ENCODE results near the gene CCSER1.

CCSER1 gene

DNA sequence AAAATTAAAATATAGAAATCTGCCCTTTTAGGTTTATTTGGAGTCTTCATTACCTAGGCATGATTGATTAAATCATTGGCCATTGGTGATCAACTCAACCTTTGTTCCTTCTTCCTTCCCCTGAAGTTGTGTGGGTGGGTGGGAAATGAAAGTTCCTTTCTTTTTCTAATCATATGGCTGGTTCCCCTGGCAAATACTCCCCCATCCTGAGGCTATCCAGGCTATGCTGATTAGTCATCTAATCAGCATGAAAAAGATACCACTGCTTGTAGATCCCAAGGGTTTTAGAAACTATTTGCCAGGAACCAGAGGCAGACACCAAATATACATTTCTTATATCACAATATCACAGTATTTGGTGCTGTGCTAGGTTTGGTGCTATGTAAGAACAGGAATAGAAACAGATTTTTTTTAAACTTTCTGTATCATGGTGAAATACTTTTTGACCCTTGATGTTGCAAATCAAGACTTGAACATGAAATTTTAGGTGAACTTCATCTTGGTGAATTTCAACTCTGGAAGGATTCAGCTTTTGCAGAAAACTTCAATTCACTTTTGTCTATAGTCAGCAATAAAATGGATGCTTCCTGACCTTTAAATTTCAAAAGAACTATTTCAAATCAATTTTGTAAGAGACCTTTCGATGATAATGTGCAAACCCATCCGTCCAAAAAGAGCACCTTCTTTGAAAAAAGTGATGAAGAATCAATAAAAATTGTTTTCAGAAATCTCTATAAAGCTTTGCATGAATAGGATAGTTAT lies 71.1 kb downstream of the CCSER1 start:
- no peak for DNase-seq

GRCh38 chr4:90207887-90208454 lies 80.8 kb downstream of the CCSER1 start:
- DNase-seq, result no peak

DNA sequence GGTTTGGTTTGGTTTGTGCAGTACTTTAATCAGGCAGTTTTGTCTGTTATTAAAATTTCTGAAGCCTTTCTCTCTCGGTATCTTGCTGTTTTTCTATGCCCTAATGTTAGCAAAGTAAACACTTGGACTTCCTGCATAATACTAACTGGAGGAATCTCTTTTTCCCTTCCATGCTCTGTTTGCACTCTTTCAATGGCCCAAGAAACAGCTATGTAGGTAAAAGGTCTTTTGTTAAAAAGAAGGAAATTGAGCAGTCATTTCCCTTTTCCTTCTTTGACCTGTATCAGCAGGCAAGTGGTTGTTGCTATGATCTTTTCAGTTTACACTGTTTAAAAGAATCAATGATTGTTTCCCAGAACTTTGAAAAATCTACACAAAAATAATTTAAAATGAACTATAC lies 82.7 kb downstream of the CCSER1 start:
- DNase-seq, result no peak

- no peak for DNase-seq
Observed at GRCh38 chr4:90211174-90211573, 84.0 kb downstream of the CCSER1 start.

- DNase-seq, result no peak
Observed at GRCh38 chr4:90215286-90215685, 88.1 kb downstream of the CCSER1 start.

DNA sequence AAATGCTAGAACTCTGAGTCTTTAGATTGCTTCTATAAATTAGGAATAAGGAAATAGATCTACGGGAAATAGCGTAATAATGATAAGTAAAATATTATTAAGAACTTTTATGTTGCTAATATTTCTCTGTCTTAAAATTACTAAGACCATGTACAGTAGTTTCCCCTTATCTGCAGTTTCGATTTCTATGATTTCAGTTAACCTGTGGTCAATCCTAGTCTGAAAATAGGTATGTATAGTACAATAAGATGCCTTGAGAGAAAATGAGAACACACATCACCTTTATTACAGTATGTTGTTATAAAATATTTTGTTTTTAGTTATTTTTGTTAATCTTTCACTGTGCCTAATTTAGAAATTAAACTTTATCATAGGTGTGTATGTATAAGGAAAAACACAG lies 92.6 kb downstream of the CCSER1 start:
- no peak for DNase-seq

- DNase-seq, result no peak
Observed at GRCh38 chr4:90220459-90220858, 93.3 kb downstream of the CCSER1 start.

- no peak for DNase-seq
Observed at GRCh38 chr4:90226734-90227133, 99.5 kb downstream of the CCSER1 start.

GRCh38 chr4:90227177-90227576 lies 100.0 kb downstream of the CCSER1 start:
- DNase-seq, result no peak

DNA sequence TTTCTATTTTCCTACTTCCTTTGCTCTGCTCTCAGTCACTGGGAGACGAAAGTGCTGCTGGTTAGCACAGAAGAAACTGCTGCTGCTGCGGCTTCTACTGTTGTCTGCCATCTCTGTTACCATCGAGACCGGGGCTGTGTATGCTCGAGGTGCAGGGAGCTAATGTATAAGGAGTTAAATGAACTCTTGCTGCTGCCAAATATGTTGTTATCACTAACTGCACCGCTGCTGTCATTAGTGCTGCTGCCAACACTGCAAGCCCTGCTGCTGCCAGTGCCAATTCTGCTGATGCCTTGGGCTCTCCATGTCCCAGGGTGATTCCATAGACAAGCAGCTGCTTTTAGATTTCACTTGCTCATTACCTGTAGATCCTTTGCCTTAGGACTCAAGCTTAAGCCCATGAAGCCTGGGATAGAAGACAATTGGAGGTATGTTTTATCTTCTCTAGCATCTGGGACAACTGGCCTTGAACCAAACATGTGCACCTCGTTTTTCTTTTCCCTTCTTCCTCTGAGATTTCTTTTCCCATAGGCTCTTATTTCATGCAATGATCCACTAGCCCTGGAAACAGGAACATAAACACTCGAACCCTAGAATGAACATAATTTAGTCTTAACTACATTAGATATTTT lies 107.8 kb downstream of the CCSER1 start:
- no peak for DNase-seq

DNA sequence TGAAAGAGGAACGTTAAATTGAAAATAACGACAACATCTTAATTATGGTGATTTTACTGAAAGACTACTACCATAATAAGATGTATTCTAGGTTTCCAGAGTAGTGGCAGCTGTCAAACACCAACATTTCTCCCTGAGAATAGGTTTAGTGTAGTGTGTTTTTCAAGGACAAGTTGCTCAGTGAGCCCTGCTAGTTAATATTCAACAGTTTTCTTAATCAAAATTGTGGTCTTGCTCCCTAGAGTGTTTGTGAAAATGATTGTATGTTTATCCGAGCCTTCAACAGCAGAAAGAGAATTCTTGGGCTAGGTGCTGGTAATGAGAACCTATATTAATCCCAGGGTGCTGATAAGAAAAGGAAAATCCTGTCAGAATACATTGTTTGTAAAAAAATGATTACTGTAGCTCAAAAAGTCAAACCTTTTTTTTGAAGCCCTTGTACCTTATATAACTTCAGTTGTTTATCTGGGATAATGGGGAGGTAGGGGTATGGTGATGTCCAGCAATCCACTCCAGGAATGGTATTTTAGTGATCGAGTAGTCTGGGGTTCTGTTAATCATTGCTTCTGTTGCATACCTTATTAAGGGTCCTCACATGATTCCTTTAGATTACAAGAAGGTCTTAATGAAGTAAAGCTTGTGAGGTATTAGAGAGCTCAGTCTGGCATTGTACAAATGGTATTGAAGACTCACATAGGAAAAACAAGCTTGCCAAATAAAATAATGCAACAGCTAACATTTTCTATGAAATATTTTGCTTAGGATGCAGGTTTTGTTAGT lies 110.7 kb downstream of the CCSER1 start:
- DNase-seq, result no peak

DNA sequence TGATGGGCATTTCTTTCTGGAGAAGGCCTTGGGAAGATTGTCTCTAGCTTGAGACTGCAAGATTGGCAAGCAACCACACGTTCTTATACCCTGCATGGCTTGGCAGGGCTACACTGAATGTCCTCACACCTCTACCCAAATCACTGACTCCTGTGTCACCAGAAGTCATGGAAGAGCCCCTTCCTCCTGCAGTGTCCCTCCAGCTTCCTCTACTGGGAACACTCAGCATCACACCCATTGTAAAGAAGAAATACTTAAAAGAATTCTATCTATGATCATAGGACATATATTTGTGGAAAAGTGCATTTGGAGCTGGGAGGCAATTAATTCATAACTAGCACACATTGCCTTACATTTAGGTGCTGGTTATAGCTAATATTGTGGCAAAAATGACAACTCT lies 113.1 kb downstream of the CCSER1 start:
- DNase-seq, result no peak

DNA sequence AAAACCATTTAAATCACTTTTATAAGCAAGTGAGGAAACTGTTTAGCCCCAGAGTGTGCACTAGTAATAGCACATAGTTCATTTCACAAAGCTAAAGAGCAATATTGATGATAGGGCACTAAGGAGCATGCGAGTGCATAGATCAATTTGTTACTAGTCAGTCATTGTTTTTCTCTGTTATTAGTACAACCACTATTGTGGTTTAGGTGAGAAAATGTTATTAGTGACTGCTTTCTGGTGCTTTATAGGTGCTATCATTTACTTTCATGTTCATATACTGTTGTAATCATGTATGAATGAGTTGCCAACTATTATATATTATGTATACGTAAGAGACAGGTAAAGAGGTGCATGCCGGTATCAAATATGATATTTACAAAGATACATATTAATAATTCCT lies 113.8 kb downstream of the CCSER1 start:
- no peak for DNase-seq

DNA sequence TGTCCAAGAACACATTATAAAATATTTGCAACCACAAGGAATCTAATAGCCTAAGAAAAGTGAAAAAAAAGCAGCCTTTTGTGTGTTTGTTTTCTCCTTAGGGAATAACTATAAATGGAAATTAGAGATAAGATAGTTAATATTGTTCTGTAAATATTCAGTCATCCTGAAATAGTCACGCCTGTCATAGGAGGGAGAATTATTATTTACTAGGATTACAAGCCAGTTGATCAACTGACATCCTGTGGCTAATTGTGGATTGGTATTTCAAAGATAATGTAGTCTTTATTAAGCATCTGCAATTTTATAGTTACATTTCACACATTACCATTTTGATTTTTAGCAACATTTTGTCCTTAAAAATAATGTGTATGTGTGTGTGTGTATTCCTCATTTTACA lies 118.6 kb downstream of the CCSER1 start:
- no peak for DNase-seq

DNA sequence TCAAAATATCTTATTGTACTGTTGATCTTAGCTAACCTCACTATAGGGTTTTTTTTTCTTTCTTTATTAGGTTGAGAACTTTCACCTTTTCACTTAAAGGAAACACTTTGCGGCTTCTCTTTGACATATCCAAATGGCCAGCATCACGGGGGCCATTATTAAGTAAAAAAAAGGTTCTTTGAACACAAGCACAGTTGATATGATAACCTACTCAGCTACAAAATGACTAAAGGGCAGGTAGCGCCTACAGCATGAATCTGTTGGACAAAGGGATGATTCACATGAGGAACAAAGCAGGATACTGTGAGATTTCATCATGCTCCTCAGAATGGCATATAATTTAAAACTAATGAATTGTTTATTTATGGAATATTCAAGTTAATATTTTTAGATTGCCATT lies 119.6 kb downstream of the CCSER1 start:
- no peak for DNase-seq

DNA sequence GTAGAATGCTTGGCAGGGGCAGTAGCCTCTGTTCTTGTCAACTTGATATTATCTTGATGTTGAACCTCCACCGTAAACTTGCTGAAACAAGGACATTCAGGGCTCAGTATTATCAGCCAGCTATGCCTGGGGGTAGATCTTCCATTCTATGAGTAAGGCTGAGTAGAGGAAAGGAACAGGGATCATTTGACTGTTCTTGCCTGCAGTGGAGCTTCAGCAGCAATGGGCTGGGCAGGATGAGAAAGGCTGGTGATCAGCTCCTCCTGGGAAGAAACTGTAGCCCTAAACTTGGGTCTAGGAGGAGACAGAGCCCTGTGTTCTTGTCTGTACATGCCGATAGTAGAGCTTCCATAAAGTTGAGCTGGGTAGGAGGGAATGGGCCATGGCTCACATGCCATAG lies 127.2 kb downstream of the CCSER1 start:
- DNase-seq, result no peak

- no peak for DNase-seq
Observed at GRCh38 chr4:90274175-90274574, 147.0 kb downstream of the CCSER1 start.

DNA sequence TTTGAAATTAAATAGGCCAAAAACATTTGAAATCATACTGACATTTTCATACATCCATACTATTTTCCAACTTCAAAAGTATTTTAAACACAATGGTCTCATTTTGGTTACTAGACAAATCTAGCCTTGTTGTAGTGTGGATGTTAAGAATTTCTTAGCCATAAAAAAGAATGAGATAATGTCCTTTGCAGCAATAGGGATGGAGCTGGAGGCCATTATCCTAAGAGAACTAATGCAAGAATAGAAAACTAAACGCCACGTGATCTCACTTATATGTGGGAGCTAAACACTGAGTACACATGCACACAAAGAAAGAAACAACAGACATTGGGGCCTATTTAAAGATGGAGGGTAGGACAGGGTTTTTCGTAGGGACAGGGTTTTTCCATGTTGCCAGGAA lies 153.8 kb downstream of the CCSER1 start:
- no peak for DNase-seq

GRCh38 chr4:90281541-90282355 lies 154.6 kb downstream of the CCSER1 start:
- DNase-seq, result no peak

GRCh38 chr4:90290345-90290744 lies 163.2 kb downstream of the CCSER1 start:
- no peak for DNase-seq

DNA sequence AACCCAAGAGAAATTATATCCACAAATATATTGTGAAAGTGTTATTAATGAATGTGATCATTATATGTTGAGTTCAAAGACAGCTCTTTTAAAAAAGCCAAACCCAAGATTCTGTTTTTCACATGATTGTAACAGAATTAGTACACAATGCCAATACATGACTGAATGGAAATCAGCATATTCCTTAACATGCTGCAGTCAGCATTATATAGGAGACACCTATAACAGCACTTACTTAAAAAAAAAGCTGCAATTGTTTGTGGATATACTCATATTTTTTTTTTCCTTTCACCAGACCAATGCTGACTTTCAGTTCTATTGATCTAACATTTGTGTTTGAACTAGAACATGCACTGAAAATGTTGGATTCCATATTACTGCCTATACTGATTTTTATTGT lies 165.2 kb downstream of the CCSER1 start:
- DNase-seq, result no peak

DNA sequence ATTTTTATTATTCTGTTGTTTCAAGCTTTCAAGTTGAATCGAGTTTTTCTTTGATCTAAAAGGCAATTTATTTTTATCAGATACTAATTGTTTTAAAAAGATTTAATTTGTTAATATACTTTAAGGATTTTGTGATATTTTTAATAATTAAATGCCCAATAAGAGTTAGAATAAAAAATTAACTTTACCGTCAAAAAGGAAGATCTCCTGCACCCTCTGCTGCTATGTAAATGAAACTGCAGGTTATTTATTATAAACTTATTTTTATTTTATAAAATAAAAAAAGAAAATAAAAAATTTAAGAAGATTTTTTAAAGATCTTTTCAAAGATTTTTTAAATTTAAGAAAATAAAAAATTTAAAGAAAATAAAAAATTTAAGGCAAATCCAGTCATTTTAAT lies 166.1 kb downstream of the CCSER1 start:
- no peak for DNase-seq

DNA sequence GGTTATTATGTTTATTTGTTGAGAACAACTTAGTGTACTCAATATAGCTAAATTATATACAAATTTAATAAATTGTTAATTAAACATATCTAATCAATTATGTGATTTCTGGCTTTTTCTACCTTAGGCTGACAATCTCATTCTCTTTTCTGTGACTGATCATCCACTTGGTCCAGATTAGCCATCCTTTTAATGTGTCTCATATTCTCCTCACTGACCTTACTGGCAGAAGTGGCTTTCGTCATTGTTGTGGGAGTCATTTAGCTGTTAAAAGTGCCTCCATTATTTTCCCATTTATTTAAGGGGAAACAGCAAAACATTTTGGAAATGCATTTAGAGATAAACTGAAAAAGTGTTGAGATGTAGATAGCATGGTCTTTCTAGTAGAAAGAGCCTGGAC lies 172.2 kb downstream of the CCSER1 start:
- no peak for DNase-seq
